Upper lobe of left lung (tissue), 4 donors: ENCODE results near the gene CCT6B.

Experiments used
- POLR2A ChIP-seq, 4 donors: fragments of 450-650 bp; IDR thresholded peaks; one replicate each; pipeline ENCODE4 v1.5.1; 2016 to 2017; ENCODE audit warnings: antibody characterized with exemption in 4 of 4, mild to moderate bottlenecking in 2 of 4
- POLR2AphosphoS5 ChIP-seq, 2 donors: sonication (generic); formaldehyde crosslinking; IDR thresholded peaks; one replicate each; pipeline ENCODE4 v1.5.1; 2017; ENCODE audit warnings: antibody characterized with exemption in 2 of 2
- TF ChIP-seq, protein P1 (sequence below), 6 experiments: fragments of 450-650 bp in 4 of 6; fragments of 200-600 bp in 2 of 6; sonication (generic) in 2 of 6; IDR thresholded peaks; one replicate each; pipeline ENCODE4 v1.5.1; 2016 to 2019; ENCODE audit warnings: antibody characterized with exemption in 6 of 6

DNA sequence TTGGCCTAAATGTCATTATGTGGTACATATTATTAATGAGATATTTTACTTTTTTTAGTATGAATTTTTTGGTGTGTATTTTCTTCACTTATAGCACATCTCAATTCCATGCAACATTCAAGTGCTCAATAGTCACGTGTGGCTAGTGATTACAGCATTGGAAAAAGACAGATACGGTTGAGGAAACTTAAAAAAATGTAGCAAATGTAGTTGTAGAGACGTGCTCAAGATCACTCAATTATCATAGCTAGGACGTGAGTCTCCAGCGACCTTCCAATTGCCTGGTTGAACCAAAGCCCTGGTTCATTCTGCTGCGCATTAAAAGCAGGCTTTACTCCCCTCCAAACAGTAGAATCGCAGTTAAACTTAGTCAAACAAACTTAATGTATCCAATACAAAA is 17.9 kb upstream of the CCT6B start:
- TF ChIP-seq, protein P1, sequence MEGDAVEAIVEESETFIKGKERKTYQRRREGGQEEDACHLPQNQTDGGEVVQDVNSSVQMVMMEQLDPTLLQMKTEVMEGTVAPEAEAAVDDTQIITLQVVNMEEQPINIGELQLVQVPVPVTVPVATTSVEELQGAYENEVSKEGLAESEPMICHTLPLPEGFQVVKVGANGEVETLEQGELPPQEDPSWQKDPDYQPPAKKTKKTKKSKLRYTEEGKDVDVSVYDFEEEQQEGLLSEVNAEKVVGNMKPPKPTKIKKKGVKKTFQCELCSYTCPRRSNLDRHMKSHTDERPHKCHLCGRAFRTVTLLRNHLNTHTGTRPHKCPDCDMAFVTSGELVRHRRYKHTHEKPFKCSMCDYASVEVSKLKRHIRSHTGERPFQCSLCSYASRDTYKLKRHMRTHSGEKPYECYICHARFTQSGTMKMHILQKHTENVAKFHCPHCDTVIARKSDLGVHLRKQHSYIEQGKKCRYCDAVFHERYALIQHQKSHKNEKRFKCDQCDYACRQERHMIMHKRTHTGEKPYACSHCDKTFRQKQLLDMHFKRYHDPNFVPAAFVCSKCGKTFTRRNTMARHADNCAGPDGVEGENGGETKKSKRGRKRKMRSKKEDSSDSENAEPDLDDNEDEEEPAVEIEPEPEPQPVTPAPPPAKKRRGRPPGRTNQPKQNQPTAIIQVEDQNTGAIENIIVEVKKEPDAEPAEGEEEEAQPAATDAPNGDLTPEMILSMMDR (IDR thresholded peaks at IDR 0.05), result no peak
- no peak for TF ChIP-seq POLR2A (IDR thresholded peaks at IDR 0.05)
- no peak for TF ChIP-seq POLR2AphosphoS5 (IDR thresholded peaks at IDR 0.05)
